Uterus (tissue), 4 donors: Measurements from ENCODE around the gene PGC. TPM values are rescaled to one million over a fixed set of nuclear protein-coding genes. Genes with fewer than 3 reads are reported as not detected.

Experiments
- DNase-seq, 2 donors: peaks; one replicate each; pipeline ENCODE4 v3.0.0-alpha.2; 2019 to 2020
- H3K27ac ChIP-seq, 2 donors: fragments of 200-600 bp; sonication (generic); 1 replicate in 1 of 2; 2 replicates in 1 of 2; pipeline ENCODE4 v1.5.1; 2016 to 2018
- H3K27me3 ChIP-seq, 2 donors: fragments of 200-600 bp; sonication (generic); one replicate each; pipeline ENCODE4 v1.5.1; 2018 to 2019; ENCODE audit warnings: control low read depth in 1 of 2
- H3K36me3 ChIP-seq, 2 donors: fragments of 200-600 bp; sonication (generic); one replicate each; pipeline ENCODE4 v1.5.1; 2019; ENCODE audit warnings: control low read depth in 1 of 2
- H3K4me1 ChIP-seq, 2 donors: fragments of 200-600 bp; sonication (generic); one replicate each; pipeline ENCODE4 v1.5.1; 2018 to 2019; ENCODE audit warnings: control low read depth in 1 of 2
- H3K4me3 ChIP-seq, 2 donors: fragments of 200-600 bp; sonication (generic); 1 replicate in 1 of 2; 2 replicates in 1 of 2; pipeline ENCODE4 v1.5.1; 2018 to 2019; ENCODE audit warnings: mild to moderate bottlenecking in 1 of 2
- H3K9me3 ChIP-seq, 2 donors: fragments of 200-600 bp; sonication (generic); one replicate each; pipeline ENCODE4 v1.5.1; 2019; ENCODE audit warnings: control low read depth in 1 of 2
- POLR2A ChIP-seq, 2 donors: fragments of 450-650 bp; IDR thresholded peaks; one replicate each; pipeline ENCODE4 v1.6.1; 2016; ENCODE audit warnings: antibody characterized with exemption in 2 of 2, mild to moderate bottlenecking in 1 of 2, moderate library complexity in 1 of 2
- intact Hi-C: fragments of 100-400 bp; cut with DNase I; formaldehyde crosslinking; loops from one replicate; pipeline ENCODE4 v1.15.1; 2023; ENCODE audit warnings: low total_unique reads
- total RNA-seq, 4 donors: library from RNA; depleted of rRNA in 3 of 4; stranded (reverse); fragments of >200 nt in 3 of 4; gene quantifications; one replicate each; pipeline versions ENCODE4 v1.1.0 to v1.2.4, GENCODE V29; 2014 to 2023
- TF ChIP-seq, protein P1 (sequence below), 4 experiments: fragments of 200-600 bp in 2 of 4; fragments of 450-650 bp in 2 of 4; sonication (generic) in 2 of 4; IDR thresholded peaks; one replicate each; pipeline ENCODE4 v1.5.1; 2016 to 2019; ENCODE audit warnings: antibody characterized with exemption in 4 of 4, mild to moderate bottlenecking in 2 of 4, moderate library complexity in 1 of 4
- donor health status: DM: yes; HTN: yes; CAD: no.

PGC gene
- total RNA-seq, 4 donors from 2014 or later = 0.91 to 2.1 TPM; not detected in 2

DNA sequence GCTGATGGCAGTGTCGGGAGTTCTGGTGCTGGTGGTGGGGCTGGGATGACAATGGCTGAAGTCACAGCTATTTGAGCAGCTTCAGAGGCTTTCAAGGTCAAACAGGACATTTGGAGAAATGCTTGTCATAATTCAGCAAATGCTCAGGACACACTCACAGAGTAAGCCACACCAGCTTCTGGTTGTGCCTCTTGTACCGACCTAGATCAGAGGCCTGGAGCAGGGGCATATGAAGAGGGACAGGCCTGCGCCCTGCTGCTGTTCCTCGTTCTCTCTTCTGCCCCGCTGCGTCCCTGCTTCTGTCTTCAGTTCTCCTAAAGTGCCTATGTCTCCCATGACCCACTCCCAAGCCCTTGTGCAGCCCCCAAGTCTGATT lies 893 bp upstream of the PGC start:
- H3K36me3 ChIP-seq = no peaks in the 10 kb centered on the region
- no peak for DNase-seq
- H3K4me3 ChIP-seq = no peak overlapping the region
- TF ChIP-seq, protein P1, sequence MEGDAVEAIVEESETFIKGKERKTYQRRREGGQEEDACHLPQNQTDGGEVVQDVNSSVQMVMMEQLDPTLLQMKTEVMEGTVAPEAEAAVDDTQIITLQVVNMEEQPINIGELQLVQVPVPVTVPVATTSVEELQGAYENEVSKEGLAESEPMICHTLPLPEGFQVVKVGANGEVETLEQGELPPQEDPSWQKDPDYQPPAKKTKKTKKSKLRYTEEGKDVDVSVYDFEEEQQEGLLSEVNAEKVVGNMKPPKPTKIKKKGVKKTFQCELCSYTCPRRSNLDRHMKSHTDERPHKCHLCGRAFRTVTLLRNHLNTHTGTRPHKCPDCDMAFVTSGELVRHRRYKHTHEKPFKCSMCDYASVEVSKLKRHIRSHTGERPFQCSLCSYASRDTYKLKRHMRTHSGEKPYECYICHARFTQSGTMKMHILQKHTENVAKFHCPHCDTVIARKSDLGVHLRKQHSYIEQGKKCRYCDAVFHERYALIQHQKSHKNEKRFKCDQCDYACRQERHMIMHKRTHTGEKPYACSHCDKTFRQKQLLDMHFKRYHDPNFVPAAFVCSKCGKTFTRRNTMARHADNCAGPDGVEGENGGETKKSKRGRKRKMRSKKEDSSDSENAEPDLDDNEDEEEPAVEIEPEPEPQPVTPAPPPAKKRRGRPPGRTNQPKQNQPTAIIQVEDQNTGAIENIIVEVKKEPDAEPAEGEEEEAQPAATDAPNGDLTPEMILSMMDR (IDR thresholded peaks at IDR 0.05) = no peak
- no peaks in the 10 kb centered on the region for H3K27me3 ChIP-seq
- H3K4me1 ChIP-seq = no peaks in the 10 kb centered on the region
- H3K27ac ChIP-seq = no peak overlapping the region
- H3K9me3 ChIP-seq = no peaks in the 10 kb centered on the region
- intact Hi-C loops = no loop called here

GRCh38 chr6:41746107-41746506 lies 1.1 kb downstream of the PGC start:
- Histone ChIP-seq H3K4me1 (no peaks in the 10 kb centered on the region), H3K4me3 (no peak overlapping the region), H3K9me3 (no peaks in the 10 kb centered on the region), H3K27ac (no peak overlapping the region), H3K27me3 (no peaks in the 10 kb centered on the region), H3K36me3 (no peaks in the 10 kb centered on the region)
- TF ChIP-seq POLR2A (IDR thresholded peaks at IDR 0.05) = no peak
- TF ChIP-seq, protein P1 (IDR thresholded peaks at IDR 0.05) = no peak
- intact Hi-C loops = no loop called here
- no peak for DNase-seq

DNA sequence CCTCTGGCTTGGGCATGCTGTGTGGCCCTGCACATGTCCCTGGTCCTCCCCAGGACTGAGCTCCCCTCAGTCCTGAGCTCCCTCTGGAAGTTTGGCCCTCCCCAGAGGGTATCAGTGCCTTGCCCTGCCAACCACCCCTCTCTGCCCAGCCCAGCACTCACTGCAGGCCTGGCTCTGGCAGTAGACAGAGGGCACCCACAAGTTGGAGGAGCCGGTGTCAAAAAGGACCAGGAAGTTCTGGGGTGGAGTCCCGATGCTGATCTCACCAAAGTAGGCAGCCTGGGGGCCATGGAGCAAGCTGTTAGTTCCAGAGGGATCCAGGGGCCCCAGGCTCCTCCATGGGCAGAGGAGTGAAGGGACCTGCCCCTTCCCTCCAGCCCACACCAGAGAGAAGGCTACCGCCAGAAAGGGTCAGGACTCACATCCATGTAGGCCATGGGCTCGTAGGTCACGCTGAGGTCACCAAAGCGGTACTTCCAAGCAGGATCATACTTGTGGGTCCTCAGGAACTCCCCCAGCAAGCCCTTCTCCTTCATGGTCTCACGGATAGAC lies 2.9 kb downstream of the PGC start:
- H3K36me3 ChIP-seq = no peaks in the 10 kb centered on the region
- intact Hi-C loops = no loop called here
- no peak for DNase-seq
- H3K4me1 ChIP-seq = no peaks in the 10 kb centered on the region
- H3K4me3 ChIP-seq = no peak overlapping the region
- H3K27me3 ChIP-seq = no peaks in the 10 kb centered on the region
- no peak for TF ChIP-seq POLR2A (IDR thresholded peaks at IDR 0.05)
- TF ChIP-seq, protein P1 (IDR thresholded peaks at IDR 0.05) = no peak
- no peaks in the 10 kb centered on the region for H3K9me3 ChIP-seq
- no peak overlapping the region for H3K27ac ChIP-seq

- Histone ChIP-seq H3K27ac (no peak overlapping the region), H3K36me3 (no peaks in the 10 kb centered on the region), H3K4me3 (no peak overlapping the region), H3K27me3 (no peaks in the 10 kb centered on the region), H3K9me3 (no peaks in the 10 kb centered on the region), H3K4me1 (no peaks in the 10 kb centered on the region)
- TF ChIP-seq, protein P1 (IDR thresholded peaks at IDR 0.05) = no peak
- TF ChIP-seq POLR2A (IDR thresholded peaks at IDR 0.05) = no peak
- DNase-seq = no peak
- intact Hi-C loops = no loop called here
Measured at GRCh38 chr6:41743406-41744235, 3.6 kb downstream of the PGC start.

GRCh38 chr6:41741625-41742490 lies 5.3 kb downstream of the PGC start:
- no peak overlapping the region for H3K4me3 ChIP-seq
- no peaks in the 10 kb centered on the region for H3K27me3 ChIP-seq
- H3K36me3 ChIP-seq = no peaks in the 10 kb centered on the region
- TF ChIP-seq, protein P1 (IDR thresholded peaks at IDR 0.05) = no peak
- TF ChIP-seq POLR2A (IDR thresholded peaks at IDR 0.05) = no peak
- H3K9me3 ChIP-seq = no peaks in the 10 kb centered on the region
- DNase-seq = no peak
- no peak overlapping the region for H3K27ac ChIP-seq
- intact Hi-C loops = no loop called here
- H3K4me1 ChIP-seq = no peaks in the 10 kb centered on the region
